KOPT-K1 (cell line): Measurements from ENCODE around the gene CAPNS2.

ENCODE experiments used
- H3K27ac ChIP-seq: fragments of 200-600 bp; sonication (generic); 2 replicates; pipeline ENCODE4 v1.5.1; 2016; ENCODE audit warnings: antibody characterized with exemption, mild to moderate bottlenecking, low read depth, low read length; ENCODE audit not compliant: poor library complexity, severe bottlenecking
- H3K36me3 ChIP-seq: fragments of 200-600 bp; sonication (generic); 2 replicates; pipeline ENCODE4 v1.5.1; 2017; ENCODE audit warnings: antibody characterized with exemption, mild to moderate bottlenecking, low read length, moderate library complexity; ENCODE audit not compliant: insufficient read depth
- H3K9me3 ChIP-seq: fragments of 200-600 bp; sonication (generic); 2 replicates; pipeline ENCODE4 v1.5.1; 2017; ENCODE audit warnings: antibody characterized with exemption, low read length, mild to moderate bottlenecking; ENCODE audit not compliant: insufficient read depth, poor library complexity, severe bottlenecking

Gene CAPNS2

GRCh38 chr16:55566432-55567175 is at the start of gene CAPNS2:
CAPNS2 (plus strand) TSS chr16:55566684; CDS start chr16:55566757, 73 bp downstream.
- H3K27ac ChIP-seq: no peak within 1 kb of the TSS
- H3K9me3 ChIP-seq: no peaks in the 10 kb centered on the region
- H3K36me3 ChIP-seq: no peaks in the 10 kb centered on the region

- H3K27ac ChIP-seq: no peak overlapping the region
- H3K9me3 ChIP-seq: peaks cover 4% of the 10 kb centered on the region
- no peaks in the 10 kb centered on the region for H3K36me3 ChIP-seq
Measured at GRCh38 chr16:55521792-55522191, 44.7 kb upstream of the CAPNS2 start.

DNA sequence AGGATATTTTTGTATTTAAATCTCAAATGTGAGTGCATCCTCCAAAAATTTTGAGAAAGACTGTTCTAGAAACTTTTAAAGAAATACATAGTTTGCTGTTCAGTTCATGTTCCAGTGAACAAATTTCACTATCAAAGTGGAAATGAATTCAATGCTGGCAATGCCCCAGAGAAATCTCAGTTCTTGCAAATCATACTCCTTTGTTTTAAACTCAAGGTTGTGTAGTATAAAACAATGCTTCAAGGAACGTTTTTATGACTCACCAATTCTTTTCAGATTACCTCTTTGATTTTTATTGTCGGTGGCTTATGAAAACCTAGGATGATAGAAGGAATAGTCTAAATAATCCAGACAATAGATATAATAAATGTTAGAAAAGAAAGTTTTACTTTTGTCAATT is 40.0 kb upstream of the CAPNS2 start:
- Histone ChIP-seq H3K27ac (no peak overlapping the region), H3K9me3 (peaks cover 4% of the 10 kb centered on the region), H3K36me3 (no peaks in the 10 kb centered on the region)

DNA sequence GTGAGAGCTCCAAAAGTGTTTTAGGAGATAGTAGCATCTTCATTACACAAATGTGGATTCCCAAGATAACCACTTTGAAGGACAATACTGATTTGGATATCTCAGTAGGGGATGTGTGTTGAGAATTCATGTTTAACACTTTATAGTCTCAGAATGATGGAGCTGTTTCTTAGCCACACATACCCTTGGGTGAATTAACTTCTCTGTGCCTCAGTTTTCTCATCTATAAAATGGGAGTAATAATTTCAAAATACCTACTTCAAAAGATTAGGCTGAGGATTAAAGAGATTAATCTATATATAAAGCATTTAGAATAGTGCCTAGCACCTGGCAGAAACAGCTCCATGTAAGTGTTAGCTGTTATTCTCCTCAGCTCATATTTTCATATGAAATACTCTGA is 38.6 kb upstream of the CAPNS2 start:
- Histone ChIP-seq H3K27ac (no peak overlapping the region), H3K36me3 (no peaks in the 10 kb centered on the region), H3K9me3 (no peaks in the 10 kb centered on the region)

DNA sequence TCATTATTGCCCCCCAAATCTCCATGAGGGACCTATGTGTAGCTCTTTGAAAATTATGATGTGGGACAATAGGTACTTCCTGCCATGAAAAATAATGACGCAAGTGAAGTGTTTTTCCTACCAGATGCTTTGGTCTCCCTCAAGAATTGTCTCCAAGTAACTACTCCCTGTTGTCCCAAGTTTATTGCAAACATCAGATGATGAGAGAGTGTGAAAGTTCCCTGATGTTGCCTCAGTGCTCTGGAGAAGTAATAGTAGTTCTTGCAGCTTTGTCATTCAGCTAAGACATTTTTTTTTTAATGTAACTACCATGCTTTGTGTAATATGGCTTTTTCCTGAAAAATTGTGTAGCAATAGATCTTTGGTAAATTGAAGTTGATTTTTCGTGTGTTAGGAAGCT is 37.5 kb upstream of the CAPNS2 start:
- Histone ChIP-seq H3K27ac (no peak overlapping the region), H3K9me3 (no peaks in the 10 kb centered on the region), H3K36me3 (no peaks in the 10 kb centered on the region)

- Histone ChIP-seq H3K36me3 (no peaks in the 10 kb centered on the region), H3K27ac (no peak overlapping the region), H3K9me3 (no peaks in the 10 kb centered on the region)
Measured at GRCh38 chr16:55530316-55530856, 36.1 kb upstream of the CAPNS2 start.

DNA sequence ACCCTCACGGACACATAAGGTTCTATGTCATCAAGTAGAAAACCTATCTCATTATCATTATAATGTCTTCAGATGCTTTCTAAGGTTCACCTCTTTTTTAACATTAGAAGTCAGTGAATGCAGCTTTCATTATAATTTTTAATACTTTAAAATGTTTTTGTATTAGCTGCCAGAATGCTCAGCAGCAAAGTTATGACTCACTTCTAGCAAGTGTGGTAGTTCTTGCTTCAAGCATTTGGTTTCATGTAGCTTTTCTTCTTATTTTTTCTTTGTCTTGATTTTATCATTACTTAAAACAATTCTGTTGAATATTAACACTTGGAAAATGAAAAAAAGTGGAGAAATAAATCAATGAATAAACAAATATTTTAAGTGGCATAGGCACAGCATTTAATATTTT is 34.3 kb upstream of the CAPNS2 start:
- H3K9me3 ChIP-seq: no peaks in the 10 kb centered on the region
- no peaks in the 10 kb centered on the region for H3K36me3 ChIP-seq
- no peak overlapping the region for H3K27ac ChIP-seq

DNA sequence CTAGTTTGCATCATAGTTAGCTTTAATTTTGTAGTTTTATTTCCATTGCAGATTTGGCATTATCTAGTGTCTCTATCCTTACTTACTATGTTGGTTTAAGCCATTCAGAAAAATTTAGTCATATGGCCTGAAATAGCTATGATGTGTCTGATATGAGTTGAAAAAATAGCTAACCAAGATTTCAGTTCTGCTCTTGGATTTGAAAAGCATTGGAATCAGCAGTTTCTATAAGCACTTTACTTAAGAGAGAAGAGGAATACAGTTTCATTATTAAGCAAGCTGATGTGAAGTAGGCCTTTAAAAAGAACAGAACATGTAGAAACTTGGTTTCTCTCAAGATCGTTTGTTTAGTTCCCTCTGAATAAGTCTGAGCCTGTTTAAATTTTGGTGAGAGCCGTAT is 31.7 kb upstream of the CAPNS2 start:
- H3K36me3 ChIP-seq: no peaks in the 10 kb centered on the region
- no peaks in the 10 kb centered on the region for H3K9me3 ChIP-seq
- no peak overlapping the region for H3K27ac ChIP-seq

DNA sequence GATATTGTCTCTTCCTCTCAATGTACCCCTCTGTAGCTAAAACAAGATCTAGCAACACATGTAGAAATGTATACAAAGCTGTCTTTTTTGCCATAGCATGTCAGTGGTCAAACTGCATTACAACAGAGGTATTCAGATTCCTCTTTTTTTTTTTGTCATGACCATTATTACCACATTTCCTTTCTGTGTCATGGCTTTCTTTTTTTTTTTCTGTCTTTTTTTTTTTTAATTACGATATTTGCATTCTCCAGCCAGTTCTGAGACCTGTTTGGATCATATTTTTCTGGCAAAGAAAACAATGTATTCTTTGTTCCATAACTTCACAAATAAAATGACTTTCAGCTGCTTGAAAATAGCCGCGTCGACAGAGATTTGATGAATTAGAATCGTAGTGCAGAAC is 27.4 kb upstream of the CAPNS2 start:
- Histone ChIP-seq H3K36me3 (no peaks in the 10 kb centered on the region), H3K27ac (no peak overlapping the region), H3K9me3 (no peaks in the 10 kb centered on the region)

DNA sequence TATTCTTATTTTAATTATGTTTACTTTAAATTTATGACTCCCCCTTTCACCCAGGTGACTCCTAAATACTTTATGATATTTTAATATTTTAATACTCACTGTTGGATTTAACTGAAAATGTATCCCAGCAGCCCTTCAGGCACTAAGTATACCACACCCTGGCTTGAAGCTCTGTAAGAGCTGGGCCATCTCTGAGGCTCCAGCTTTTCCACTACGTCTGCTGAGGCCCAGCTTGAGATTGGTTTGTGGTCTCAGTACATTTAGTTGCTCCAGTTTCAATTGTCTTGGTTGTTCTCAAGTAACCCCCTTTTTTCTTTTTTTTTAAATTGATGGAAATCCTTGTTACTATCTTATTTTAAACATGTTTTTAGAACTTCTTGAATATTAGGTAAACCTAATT is 27.0 kb upstream of the CAPNS2 start:
- H3K36me3 ChIP-seq: no peaks in the 10 kb centered on the region
- H3K27ac ChIP-seq: no peak overlapping the region
- H3K9me3 ChIP-seq: no peaks in the 10 kb centered on the region

- Histone ChIP-seq H3K9me3 (no peaks in the 10 kb centered on the region), H3K27ac (no peak overlapping the region)
Measured at GRCh38 chr16:55540221-55540620, 26.3 kb upstream of the CAPNS2 start.

DNA sequence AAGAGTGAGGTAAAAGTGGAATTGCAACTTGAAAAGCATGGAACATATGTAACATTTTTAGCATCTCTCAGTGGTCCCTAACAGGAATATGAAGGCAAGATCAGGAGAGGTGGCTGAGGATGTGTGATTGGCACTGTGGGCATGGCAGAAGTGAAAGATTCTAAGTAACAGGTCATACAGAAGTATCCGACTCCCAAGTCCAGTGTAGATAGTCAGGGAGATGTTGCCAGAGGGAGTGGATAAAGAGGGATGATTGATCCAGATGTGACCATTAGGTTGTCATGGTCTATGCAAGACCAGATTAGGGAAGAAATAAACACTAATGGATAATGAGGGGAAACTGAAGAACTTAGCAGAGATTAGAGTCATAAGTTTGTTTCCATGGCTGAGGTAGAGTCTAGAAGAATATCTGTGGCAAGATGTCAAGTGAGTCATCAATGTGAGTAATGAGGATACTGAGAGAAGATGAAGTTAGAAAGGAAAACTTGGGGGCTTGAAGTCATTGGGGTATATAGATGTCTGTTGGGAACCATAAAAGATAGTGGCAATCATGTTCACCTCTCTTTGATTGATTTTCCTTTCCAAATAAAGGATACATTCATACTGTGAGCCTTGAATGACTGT is 23.9 kb upstream of the CAPNS2 start:
- no peaks in the 10 kb centered on the region for H3K9me3 ChIP-seq
- no peaks in the 10 kb centered on the region for H3K36me3 ChIP-seq
- H3K27ac ChIP-seq: no peak overlapping the region

More at GRCh38 chr16:55540221-55540620, 26.3 kb upstream of the CAPNS2 start:
- H3K36me3 ChIP-seq: no peaks in the 10 kb centered on the region

DNA sequence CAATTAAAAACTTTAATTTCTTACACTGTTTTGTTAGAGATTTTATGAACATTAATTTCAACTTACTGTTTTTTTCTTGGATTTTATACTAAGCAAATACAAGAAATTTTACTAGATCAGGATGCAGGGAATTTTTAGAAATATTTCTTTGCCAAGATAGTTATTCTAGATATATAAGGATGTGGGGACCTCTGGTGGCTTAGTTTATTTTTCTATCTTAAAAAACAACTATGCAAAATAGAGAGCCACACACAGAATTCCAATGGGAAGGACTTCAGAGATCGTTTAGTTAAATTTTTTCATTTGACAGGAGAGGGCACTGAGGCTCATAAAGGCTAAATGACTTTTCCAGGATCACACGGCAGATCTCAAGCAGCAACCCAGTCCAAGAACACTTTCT is 23.0 kb upstream of the CAPNS2 start:
- H3K9me3 ChIP-seq: no peaks in the 10 kb centered on the region
- no peak overlapping the region for H3K27ac ChIP-seq
- H3K36me3 ChIP-seq: no peaks in the 10 kb centered on the region

DNA sequence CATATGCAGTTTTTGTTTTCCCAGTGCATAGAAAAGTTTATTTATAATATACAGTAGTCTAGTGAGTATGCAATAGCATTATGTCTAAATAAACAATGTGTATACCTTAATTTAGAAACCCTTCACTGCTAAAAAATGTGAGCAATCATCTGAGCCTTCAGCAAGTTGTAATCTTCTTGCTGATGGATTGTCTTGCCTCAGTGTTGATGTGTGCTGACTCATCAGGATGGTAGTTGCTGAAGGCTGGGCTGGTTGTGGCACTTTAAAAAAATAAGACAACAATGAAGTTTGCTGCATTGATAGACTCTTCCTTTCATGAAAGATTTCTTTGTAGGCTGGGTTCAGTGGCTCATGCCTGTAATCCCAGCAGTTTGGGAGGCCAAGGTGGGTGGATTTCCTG is 13.9 kb upstream of the CAPNS2 start:
- no peaks in the 10 kb centered on the region for H3K36me3 ChIP-seq

GRCh38 chr16:55555436-55555835 is 11.0 kb upstream of the CAPNS2 start:
- H3K27ac ChIP-seq: no peak overlapping the region
- no peaks in the 10 kb centered on the region for H3K36me3 ChIP-seq
- H3K9me3 ChIP-seq: no peaks in the 10 kb centered on the region

More for the DNA sequence above, 13.9 kb upstream of the CAPNS2 start:
- H3K27ac ChIP-seq: no peak overlapping the region
- no peaks in the 10 kb centered on the region for H3K9me3 ChIP-seq

DNA sequence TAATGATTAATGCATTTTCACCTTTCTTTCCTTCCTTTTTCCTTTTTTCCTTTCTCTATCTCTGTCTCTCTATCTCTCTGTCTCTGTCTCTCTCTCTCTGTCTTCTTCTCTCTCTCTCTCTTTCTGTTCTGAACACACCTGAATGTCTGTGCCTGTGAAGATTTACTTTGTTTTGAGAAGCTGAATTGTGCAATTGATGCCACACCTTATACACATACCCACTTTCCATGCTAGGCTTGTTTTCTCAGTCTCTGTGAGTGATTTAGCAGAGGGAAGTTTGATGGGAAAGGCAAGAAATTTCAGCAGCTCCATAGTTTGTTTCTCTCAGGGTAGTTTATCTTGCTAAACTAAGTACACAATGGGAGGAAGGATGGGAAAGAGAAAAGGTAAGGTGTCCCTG is 9.3 kb upstream of the CAPNS2 start:
- Histone ChIP-seq H3K36me3 (no peaks in the 10 kb centered on the region), H3K27ac (no peak overlapping the region), H3K9me3 (no peaks in the 10 kb centered on the region)
